SJSA1 (cell line): ENCODE results near the gene KAT14. TPM values are rescaled to one million over a fixed set of nuclear protein-coding genes. Genes with fewer than 3 reads are reported as not detected.
"Not testable (repeated sequence)": the region's sequence is repeated elsewhere in the genome, so short reads cannot be mapped to it uniquely, and the experiment has no call there.

Experiments used
- DNase-seq, 2 experiments: peaks; one replicate each; pipeline ENCODE4 v3.0.0-alpha.2; 2015 to 2020; ENCODE audit warnings: low spot score in 2 of 2, low read depth in 1 of 2
- H3K27ac ChIP-seq: fragments of 250-450 bp; sonication (Bioruptor Pico); 2 replicates; pipeline ENCODE4 v1.5.1; 2020; ENCODE audit warnings: mild to moderate bottlenecking, moderate library complexity
- H3K27me3 ChIP-seq: fragments of 250-450 bp; sonication (Bioruptor Pico); replicated peaks from 2 replicates; pipeline ENCODE4 v1.5.1; 2020; ENCODE audit warnings: mild to moderate bottlenecking, moderate library complexity
- H3K36me3 ChIP-seq: fragments of 250-450 bp; sonication (Bioruptor Pico); 2 replicates; pipeline ENCODE4 v1.5.1; 2020; ENCODE audit warnings: mild to moderate bottlenecking
- H3K4me1 ChIP-seq: fragments of 250-450 bp; sonication (Bioruptor Pico); replicated peaks from 2 replicates; pipeline ENCODE4 v1.6.1; 2021; ENCODE audit warnings: mild to moderate bottlenecking
- H3K4me3 ChIP-seq: fragments of 250-450 bp; sonication (Bioruptor Pico); 2 replicates; pipeline ENCODE4 v1.5.1; 2020; ENCODE audit warnings: mild to moderate bottlenecking
- H3K9me3 ChIP-seq: fragments of 250-450 bp; sonication (Bioruptor Pico); replicated peaks from 2 replicates; pipeline ENCODE4 v1.5.1; 2020; ENCODE audit warnings: mild to moderate bottlenecking
- total RNA-seq: library from RNA; depleted of rRNA; stranded (reverse); fragments of >200 nt; shearing (Covaris generic); gene quantifications from 2 replicates; pipeline ENCODE4 v1.2.3, GENCODE V29; 2014

Gene KAT14
- total RNA-seq, 1 experiment from 2014 or later: 15.3 TPM

GRCh38 chr20:18174906-18175683 is 37.4 kb downstream of the KAT14 start:
- Histone ChIP-seq H3K9me3 (no peaks in the 10 kb centered on the region), H3K27me3 (no peaks in the 10 kb centered on the region; the same call in 1 of the 2 replicates), H3K27ac (no peak overlapping the region), H3K4me3 (no peak overlapping the region), H3K36me3 (peaks cover 24% of the 10 kb centered on the region), H3K4me1 (no peaks in the 10 kb centered on the region)
- DNase-seq: no peak

- Histone ChIP-seq H3K9me3 (peaks cover 4% of the 10 kb centered on the region), H3K4me3 (no peak overlapping the region), H3K36me3 (peaks cover 24% of the 10 kb centered on the region), H3K27me3 (no peaks in the 10 kb centered on the region; the same call in 1 of the 2 replicates), H3K27ac (no peak overlapping the region), H3K4me1 (no peaks in the 10 kb centered on the region)
- no peak for DNase-seq
Observed at GRCh38 chr20:18176318-18176785, 38.7 kb downstream of the KAT14 start.

- peaks cover 35% of the 10 kb centered on the region for H3K36me3 ChIP-seq
- not testable (repeated sequence) for H3K4me3 ChIP-seq, H3K27ac ChIP-seq, H3K4me1 ChIP-seq, H3K9me3 ChIP-seq, H3K27me3 ChIP-seq, DNase-seq
Observed at GRCh38 chr20:18180366-18180765, 42.7 kb downstream of the KAT14 start.

GRCh38 chr20:18180815-18181214 is 43.2 kb downstream of the KAT14 start:
- peaks cover 4% of the 10 kb centered on the region for H3K9me3 ChIP-seq
- H3K27me3 ChIP-seq: no peaks in the 10 kb centered on the region
- H3K27ac ChIP-seq: no peak overlapping the region
- no peaks in the 10 kb centered on the region for H3K4me1 ChIP-seq
- H3K4me3 ChIP-seq: no peak overlapping the region
- no peak for DNase-seq
- H3K36me3 ChIP-seq: peaks cover 39% of the 10 kb centered on the region

GRCh38 chr20:18187020-18187419 is 49.4 kb downstream of the KAT14 start:
- Histone ChIP-seq H3K27me3 (no peaks in the 10 kb centered on the region), H3K36me3 (peaks cover 27% of the 10 kb centered on the region), H3K9me3 (no peaks in the 10 kb centered on the region), H3K4me3 (no peak overlapping the region), H3K4me1 (no peaks in the 10 kb centered on the region), H3K27ac (no peak overlapping the region)
- no peak for DNase-seq

- Histone ChIP-seq H3K27ac (no peak overlapping the region), H3K4me1 (no peaks in the 10 kb centered on the region), H3K27me3 (no peaks in the 10 kb centered on the region), H3K9me3 (no peaks in the 10 kb centered on the region), H3K36me3 (peaks cover 22% of the 10 kb centered on the region), H3K4me3 (no peak overlapping the region)
- no peak for DNase-seq
Observed at GRCh38 chr20:18188434-18188833, 50.8 kb downstream of the KAT14 start.

- Histone ChIP-seq H3K27ac (no peak overlapping the region), H3K9me3 (no peaks in the 10 kb centered on the region), H3K36me3 (peaks cover 6% of the 10 kb centered on the region), H3K4me1 (no peaks in the 10 kb centered on the region), H3K27me3 (no peaks in the 10 kb centered on the region), H3K4me3 (no peak overlapping the region)
- DNase-seq: no peak
Observed at GRCh38 chr20:18190338-18191233, 52.9 kb downstream of the KAT14 start.

GRCh38 chr20:18191306-18191705 is 53.6 kb downstream of the KAT14 start:
- H3K27me3 ChIP-seq: no peaks in the 10 kb centered on the region
- no peak for DNase-seq
- H3K36me3 ChIP-seq: peaks cover 4% of the 10 kb centered on the region; the same call in 1 of the 2 replicates
- H3K27ac ChIP-seq: no peak overlapping the region
- H3K9me3 ChIP-seq: no peaks in the 10 kb centered on the region
- no peak overlapping the region for H3K4me3 ChIP-seq
- H3K4me1 ChIP-seq: no peaks in the 10 kb centered on the region

GRCh38 chr20:18194461-18194860 is 56.8 kb downstream of the KAT14 start:
- not testable (repeated sequence) for H3K36me3 ChIP-seq, H3K4me1 ChIP-seq, H3K27me3 ChIP-seq, H3K27ac ChIP-seq, H3K9me3 ChIP-seq, DNase-seq, H3K4me3 ChIP-seq

GRCh38 chr20:18195931-18196330 is 58.3 kb downstream of the KAT14 start:
- Histone ChIP-seq H3K4me3 (no peak overlapping the region), H3K27me3 (no peaks in the 10 kb centered on the region), H3K27ac (no peak overlapping the region), H3K4me1 (no peaks in the 10 kb centered on the region), H3K36me3 (no peaks in the 10 kb centered on the region), H3K9me3 (no peaks in the 10 kb centered on the region)
- DNase-seq: no peak

GRCh38 chr20:18197382-18198070 is 59.9 kb downstream of the KAT14 start:
- H3K4me1 ChIP-seq: no peaks in the 10 kb centered on the region
- H3K27ac ChIP-seq: no peak overlapping the region
- H3K36me3 ChIP-seq: no peaks in the 10 kb centered on the region
- no peak for DNase-seq
- H3K27me3 ChIP-seq: no peaks in the 10 kb centered on the region
- no peaks in the 10 kb centered on the region for H3K9me3 ChIP-seq
- no peak overlapping the region for H3K4me3 ChIP-seq

- no peaks in the 10 kb centered on the region for H3K9me3 ChIP-seq
- no peaks in the 10 kb centered on the region for H3K36me3 ChIP-seq
- no peak overlapping the region for H3K4me3 ChIP-seq
- no peak overlapping the region for H3K27ac ChIP-seq
- H3K4me1 ChIP-seq: no peaks in the 10 kb centered on the region
- H3K27me3 ChIP-seq: no peaks in the 10 kb centered on the region
- DNase-seq: no peak
Observed at GRCh38 chr20:18202966-18203365, 65.3 kb downstream of the KAT14 start.

GRCh38 chr20:18203700-18204099 is 66.0 kb downstream of the KAT14 start:
- H3K27ac ChIP-seq, DNase-seq, H3K4me1 ChIP-seq, H3K9me3 ChIP-seq, H3K4me3 ChIP-seq, H3K27me3 ChIP-seq, H3K36me3 ChIP-seq: not testable (repeated sequence)
